ENCODE data around the gene NR4A2. TPM values are rescaled to one million over a fixed set of nuclear protein-coding genes. Genes with fewer than 3 reads are reported as not detected.

Gene NR4A2
- polyA plus RNA-seq, 1 of the 3 experiments (the other 2 are of a cell fraction) = 16.2 TPM

DNA sequence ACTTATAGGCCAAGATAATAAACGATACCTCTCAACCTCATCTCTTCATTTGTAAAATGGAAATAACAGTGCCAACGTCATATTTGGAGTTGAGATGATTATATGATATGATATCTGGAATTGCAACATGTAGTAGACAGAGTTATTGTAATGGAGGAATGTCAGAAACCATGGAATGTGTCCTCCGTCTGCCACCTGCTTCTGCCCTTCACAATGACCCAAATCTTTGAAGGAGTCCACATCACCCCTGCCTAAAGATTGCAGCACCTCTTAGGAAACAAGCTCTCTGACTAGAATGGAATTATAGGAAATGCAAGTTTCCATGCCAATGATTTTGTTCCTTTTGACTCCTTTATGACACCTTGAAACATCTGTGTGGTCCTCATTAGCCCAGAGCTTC, 14.9 kb downstream of the NR4A2 start:
- H3K27ac ChIP-seq (ENCODE audit: low read depth in 2 of 2, low read length in 1 of 2) = no peak overlapping the region
- H3K27me3 ChIP-seq (ENCODE audit: insufficient read depth) = peaks cover 60% of the 10 kb centered on the region
- no peaks in the 10 kb centered on the region for H3K4me1 ChIP-seq (ENCODE audit: control insufficient read depth in 1 of 2, insufficient read depth in 2 of 2, low read depth in 1 of 2, low read length in 1 of 2)
- no peak for DNase-seq
- no peaks in the 10 kb centered on the region for H3F3A ChIP-seq (replicated peaks; ENCODE audit: insufficient read depth)
- no peaks in the 10 kb centered on the region for H3K79me2 ChIP-seq (ENCODE audit: insufficient read depth)
- H3K9me2 ChIP-seq = no peaks in the 10 kb centered on the region
- H3K4me2 ChIP-seq = no peak overlapping the region
- H3K36me3 ChIP-seq (replicated peaks in 1 of 2; ENCODE audit: control insufficient read depth in 1 of 2, insufficient read depth in 2 of 2, low read length in 1 of 2) = no peaks in the 10 kb centered on the region
- no peak overlapping the region for H2AFZ ChIP-seq (ENCODE audit: low read depth)
- no peaks in the 10 kb centered on the region for H3K9me3 ChIP-seq
- CTCF ChIA-PET = no interaction called here
- POLR2A ChIA-PET = no interaction called here
- TF ChIP-seq ELF1 (IDR thresholded peaks at IDR 0.05) (no peak), MXI1 (IDR thresholded peaks at IDR 0.05; ENCODE audit: low read depth, low read length) (no peak), GATA2 (CRISPR knock-in tag; IDR thresholded peaks at IDR 0.05) (no peak)
- TF ChIP-seq, protein P1, sequence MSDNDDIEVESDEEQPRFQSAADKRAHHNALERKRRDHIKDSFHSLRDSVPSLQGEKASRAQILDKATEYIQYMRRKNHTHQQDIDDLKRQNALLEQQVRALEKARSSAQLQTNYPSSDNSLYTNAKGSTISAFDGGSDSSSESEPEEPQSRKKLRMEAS (IDR thresholded peaks at IDR 0.05; ENCODE audit: low read depth) = no peak
- no peaks in the 10 kb centered on the region for H4K20me1 ChIP-seq (ENCODE audit: insufficient read depth)
- H3K4me3 ChIP-seq (ENCODE audit: low read depth in 2 of 2, low read length in 1 of 2) = no peak overlapping the region
- WGBS (ENCODE audit: low lambda C conversion rate) = 11% methylated on average over 3 of the region's 3 CpGs
- no peak overlapping the region for H3K9ac ChIP-seq

DNA sequence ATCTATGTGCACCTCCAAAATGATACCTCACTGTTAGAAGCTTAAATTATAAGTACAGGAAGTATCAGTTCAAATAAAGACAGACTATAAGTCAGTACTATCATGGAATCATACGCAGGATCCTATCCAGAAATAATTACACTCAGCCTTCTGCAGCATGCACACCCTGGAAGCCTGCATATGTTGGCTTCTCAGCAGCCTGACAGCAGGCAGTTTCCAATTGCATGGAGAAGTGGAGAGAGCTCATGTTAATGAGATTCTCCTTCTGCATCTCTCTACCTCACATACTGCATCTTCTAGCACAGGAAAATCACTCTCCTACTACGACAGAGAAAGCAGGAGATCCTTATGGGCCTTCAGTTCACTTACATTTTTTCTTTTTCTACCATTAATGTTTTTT, 20.5 kb downstream of the NR4A2 start:
- H3K9ac ChIP-seq = no peak overlapping the region
- ChIA-PET CTCF (no interaction called here), POLR2A (no interaction called here)
- no peak overlapping the region for H2AFZ ChIP-seq (ENCODE audit: low read depth)
- TF ChIP-seq FOSL2 (IDR thresholded peaks at IDR 0.05; ENCODE audit: borderline replicate concordance, low read depth) (no peak), SMC3 (IDR thresholded peaks at IDR 0.05; ENCODE audit: low read depth, low read length) (no peak), ELF1 (IDR thresholded peaks at IDR 0.05) (no peak), FOXM1 (IDR thresholded peaks at IDR 0.05; ENCODE audit: low read depth) (no peak), RCOR1 (IDR thresholded peaks at IDR 0.05; ENCODE audit: low read length) (no peak), NRF1 (IDR thresholded peaks at IDR 0.05; ENCODE audit: low read depth, low read length) (no peak), TAF1 (IDR thresholded peaks at IDR 0.05; ENCODE audit: borderline replicate concordance, low read depth, low read length) (no peak)
- TF ChIP-seq, protein P2, sequence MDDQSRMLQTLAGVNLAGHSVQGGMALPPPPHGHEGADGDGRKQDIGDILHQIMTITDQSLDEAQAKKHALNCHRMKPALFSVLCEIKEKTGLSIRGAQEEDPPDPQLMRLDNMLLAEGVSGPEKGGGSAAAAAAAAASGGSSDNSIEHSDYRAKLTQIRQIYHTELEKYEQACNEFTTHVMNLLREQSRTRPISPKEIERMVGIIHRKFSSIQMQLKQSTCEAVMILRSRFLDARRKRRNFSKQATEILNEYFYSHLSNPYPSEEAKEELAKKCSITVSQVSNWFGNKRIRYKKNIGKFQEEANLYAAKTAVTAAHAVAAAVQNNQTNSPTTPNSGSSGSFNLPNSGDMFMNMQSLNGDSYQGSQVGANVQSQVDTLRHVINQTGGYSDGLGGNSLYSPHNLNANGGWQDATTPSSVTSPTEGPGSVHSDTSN (IDR thresholded peaks at IDR 0.05) = no peak
- TF ChIP-seq, protein P3, sequence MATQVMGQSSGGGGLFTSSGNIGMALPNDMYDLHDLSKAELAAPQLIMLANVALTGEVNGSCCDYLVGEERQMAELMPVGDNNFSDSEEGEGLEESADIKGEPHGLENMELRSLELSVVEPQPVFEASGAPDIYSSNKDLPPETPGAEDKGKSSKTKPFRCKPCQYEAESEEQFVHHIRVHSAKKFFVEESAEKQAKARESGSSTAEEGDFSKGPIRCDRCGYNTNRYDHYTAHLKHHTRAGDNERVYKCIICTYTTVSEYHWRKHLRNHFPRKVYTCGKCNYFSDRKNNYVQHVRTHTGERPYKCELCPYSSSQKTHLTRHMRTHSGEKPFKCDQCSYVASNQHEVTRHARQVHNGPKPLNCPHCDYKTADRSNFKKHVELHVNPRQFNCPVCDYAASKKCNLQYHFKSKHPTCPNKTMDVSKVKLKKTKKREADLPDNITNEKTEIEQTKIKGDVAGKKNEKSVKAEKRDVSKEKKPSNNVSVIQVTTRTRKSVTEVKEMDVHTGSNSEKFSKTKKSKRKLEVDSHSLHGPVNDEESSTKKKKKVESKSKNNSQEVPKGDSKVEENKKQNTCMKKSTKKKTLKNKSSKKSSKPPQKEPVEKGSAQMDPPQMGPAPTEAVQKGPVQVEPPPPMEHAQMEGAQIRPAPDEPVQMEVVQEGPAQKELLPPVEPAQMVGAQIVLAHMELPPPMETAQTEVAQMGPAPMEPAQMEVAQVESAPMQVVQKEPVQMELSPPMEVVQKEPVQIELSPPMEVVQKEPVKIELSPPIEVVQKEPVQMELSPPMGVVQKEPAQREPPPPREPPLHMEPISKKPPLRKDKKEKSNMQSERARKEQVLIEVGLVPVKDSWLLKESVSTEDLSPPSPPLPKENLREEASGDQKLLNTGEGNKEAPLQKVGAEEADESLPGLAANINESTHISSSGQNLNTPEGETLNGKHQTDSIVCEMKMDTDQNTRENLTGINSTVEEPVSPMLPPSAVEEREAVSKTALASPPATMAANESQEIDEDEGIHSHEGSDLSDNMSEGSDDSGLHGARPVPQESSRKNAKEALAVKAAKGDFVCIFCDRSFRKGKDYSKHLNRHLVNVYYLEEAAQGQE (IDR thresholded peaks at IDR 0.05; ENCODE audit: low read depth, low read length) = no peak
- no peak for DNase-seq
- H3K4me2 ChIP-seq = no peak overlapping the region
- no peaks in the 10 kb centered on the region for H3K79me2 ChIP-seq (ENCODE audit: insufficient read depth)
- no peaks in the 10 kb centered on the region for H3K4me1 ChIP-seq (ENCODE audit: control insufficient read depth in 1 of 2, insufficient read depth in 2 of 2, low read depth in 1 of 2, low read length in 1 of 2)
- no peaks in the 10 kb centered on the region for H3F3A ChIP-seq (replicated peaks; ENCODE audit: insufficient read depth)
- H3K4me3 ChIP-seq (ENCODE audit: low read depth in 2 of 2, low read length in 1 of 2) = no peak overlapping the region
- 9% methylated on average over 2 of the region's 2 CpGs for WGBS (ENCODE audit: low lambda C conversion rate)
- H3K36me3 ChIP-seq (replicated peaks in 1 of 2; ENCODE audit: control insufficient read depth in 1 of 2, insufficient read depth in 2 of 2, low read length in 1 of 2) = no peaks in the 10 kb centered on the region
- no peak overlapping the region for H3K27ac ChIP-seq (ENCODE audit: low read depth in 2 of 2, low read length in 1 of 2)
- no peaks in the 10 kb centered on the region for H3K9me3 ChIP-seq
- H4K20me1 ChIP-seq (ENCODE audit: insufficient read depth) = no peaks in the 10 kb centered on the region
- peaks cover 6% of the 10 kb centered on the region; the same call in 1 of the 2 replicates for H3K27me3 ChIP-seq (ENCODE audit: insufficient read depth)
- H3K9me2 ChIP-seq = no peaks in the 10 kb centered on the region
